ENCODE measurements around the gene WNT3A. TPM values are rescaled to one million over a fixed set of nuclear protein-coding genes. Genes with fewer than 3 reads are reported as not detected.

WNT3A gene
- total RNA-seq, 6 donors from 2014 or later: 1.0 to 19.6 (median 6.4) TPM

DNA sequence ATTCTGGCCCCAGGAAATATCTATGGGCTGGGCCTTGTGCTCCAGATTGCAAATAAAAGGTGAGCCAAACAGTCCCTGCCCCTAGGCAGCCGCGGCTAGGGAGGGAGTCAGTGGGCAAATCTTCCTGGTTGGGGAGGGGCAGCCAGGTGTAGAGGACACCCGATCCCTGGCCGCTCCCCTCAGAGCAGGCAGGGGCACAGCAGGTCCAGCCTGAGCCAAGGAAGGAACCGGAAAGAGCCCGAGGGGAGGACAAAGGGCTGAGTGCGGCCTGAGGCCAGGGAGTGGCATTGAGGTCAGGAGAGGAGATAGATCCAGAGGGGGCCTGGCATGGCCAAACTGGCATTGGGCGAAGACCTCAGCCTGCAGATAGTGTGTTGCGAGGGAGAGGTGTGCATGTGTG, 39.1 kb downstream of the WNT3A start:
- peak in 1 of 2 donors; percentile 37 for DNase-seq
- peak in 1 of 2 donors; percentile 56 for ATAC-seq (ENCODE audit: low FRiP score in 2 of 2)

DNA sequence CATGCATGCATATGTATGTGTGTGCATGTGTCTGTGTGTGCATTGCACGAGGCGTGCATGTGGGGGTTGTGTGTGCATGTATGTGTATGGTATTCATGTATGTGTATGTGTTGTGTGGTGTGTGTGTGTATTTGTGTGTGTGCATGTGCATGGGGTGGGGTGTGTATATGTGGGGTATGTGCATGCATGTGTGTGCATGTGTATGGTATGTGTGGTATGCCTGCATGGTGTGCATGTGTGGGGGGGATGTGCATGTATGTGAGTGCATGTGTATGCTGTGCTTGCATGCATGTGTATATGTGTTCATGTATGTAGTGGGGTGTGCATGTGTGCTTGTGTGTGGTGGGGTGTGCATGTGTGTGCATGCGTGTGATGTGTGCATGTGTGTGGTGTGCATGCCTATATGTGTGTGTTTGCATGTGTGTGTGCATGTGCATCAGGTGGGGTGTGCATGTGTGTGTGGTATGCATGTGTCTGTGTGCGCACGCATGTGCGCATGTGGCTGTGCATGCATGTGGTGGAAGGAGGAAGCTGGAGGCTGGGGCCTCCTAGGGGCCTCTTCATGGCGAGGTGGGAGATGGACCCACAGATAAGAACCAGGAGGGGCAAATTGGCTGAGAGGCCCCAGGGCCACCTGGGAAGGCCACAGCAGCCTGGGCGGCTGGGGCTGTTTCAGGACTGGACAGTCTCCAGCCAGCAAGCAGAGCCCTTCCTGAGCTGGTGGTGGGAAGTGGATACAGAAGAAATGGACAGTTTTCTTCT, 39.8 kb downstream of the WNT3A start:
- WGBS, 2 donors: 83 to 85% methylated on average over 7 to 8 of the region's 8 CpGs
- Histone ChIP-seq H3K27ac (no peak overlapping the region), H3K4me1 (peaks cover 0 to 16% (median 7%) of the 10 kb centered on the region in 4 donors), H3K4me3 (no peak overlapping the region), H3K27me3 (no peaks in the 10 kb centered on the region), H3K36me3 (no peaks in the 10 kb centered on the region), H3K9me3 (no peaks in the 10 kb centered on the region)
- ATAC-seq (ENCODE audit: low FRiP score in 2 of 2) (no peak), DNase-seq (no peak)
- TF ChIP-seq POLR2AphosphoS5 (IDR thresholded peaks at IDR 0.05) (no peak), EP300 (IDR thresholded peaks at IDR 0.05) (no peak)
- TF ChIP-seq, protein P1, sequence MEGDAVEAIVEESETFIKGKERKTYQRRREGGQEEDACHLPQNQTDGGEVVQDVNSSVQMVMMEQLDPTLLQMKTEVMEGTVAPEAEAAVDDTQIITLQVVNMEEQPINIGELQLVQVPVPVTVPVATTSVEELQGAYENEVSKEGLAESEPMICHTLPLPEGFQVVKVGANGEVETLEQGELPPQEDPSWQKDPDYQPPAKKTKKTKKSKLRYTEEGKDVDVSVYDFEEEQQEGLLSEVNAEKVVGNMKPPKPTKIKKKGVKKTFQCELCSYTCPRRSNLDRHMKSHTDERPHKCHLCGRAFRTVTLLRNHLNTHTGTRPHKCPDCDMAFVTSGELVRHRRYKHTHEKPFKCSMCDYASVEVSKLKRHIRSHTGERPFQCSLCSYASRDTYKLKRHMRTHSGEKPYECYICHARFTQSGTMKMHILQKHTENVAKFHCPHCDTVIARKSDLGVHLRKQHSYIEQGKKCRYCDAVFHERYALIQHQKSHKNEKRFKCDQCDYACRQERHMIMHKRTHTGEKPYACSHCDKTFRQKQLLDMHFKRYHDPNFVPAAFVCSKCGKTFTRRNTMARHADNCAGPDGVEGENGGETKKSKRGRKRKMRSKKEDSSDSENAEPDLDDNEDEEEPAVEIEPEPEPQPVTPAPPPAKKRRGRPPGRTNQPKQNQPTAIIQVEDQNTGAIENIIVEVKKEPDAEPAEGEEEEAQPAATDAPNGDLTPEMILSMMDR (IDR thresholded peaks at IDR 0.05): no peak

More for the DNA sequence above, 39.1 kb downstream of the WNT3A start:
- no peak for TF ChIP-seq POLR2AphosphoS5 (IDR thresholded peaks at IDR 0.05)
- TF ChIP-seq, protein P1 (IDR thresholded peaks at IDR 0.05): no peak
- no peak for TF ChIP-seq POLR2A (IDR thresholded peaks at IDR 0.05)
- no peak for TF ChIP-seq EP300 (IDR thresholded peaks at IDR 0.05)
- H3K27ac ChIP-seq: peak overlapping the region in 3 of 4 donors; percentile 35 to 73 (median 49)
- no peaks in the 10 kb centered on the region for H3K9me3 ChIP-seq
- no peaks in the 10 kb centered on the region for H3K36me3 ChIP-seq
- peaks cover 0 to 16% (median 7%) of the 10 kb centered on the region in 4 donors for H3K4me1 ChIP-seq
- WGBS, 2 donors: 60 to 80% methylated on average over 9 of the region's 9 CpGs
- no peak overlapping the region for H3K4me3 ChIP-seq
- no peaks in the 10 kb centered on the region for H3K27me3 ChIP-seq

DNA sequence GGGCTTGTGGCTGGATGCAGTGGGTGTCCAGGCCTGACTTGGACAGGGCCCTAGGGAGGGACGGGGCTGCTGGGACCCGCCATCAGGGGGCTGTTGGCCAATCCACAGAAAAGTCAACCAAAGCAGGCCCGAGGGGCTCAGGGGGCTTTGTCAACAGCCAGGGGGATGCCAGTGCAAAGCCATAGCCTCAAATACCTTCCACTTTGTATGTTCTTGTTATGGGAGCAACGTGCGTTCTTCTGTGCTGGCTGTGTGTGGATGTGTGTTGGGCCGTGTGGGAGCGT, 40.3 kb downstream of the WNT3A start:
- Histone ChIP-seq H3K36me3 (no peaks in the 10 kb centered on the region), H3K27ac (no peak overlapping the region), H3K9me3 (no peaks in the 10 kb centered on the region), H3K4me3 (no peak overlapping the region), H3K4me1 (peaks cover 0 to 16% (median 7%) of the 10 kb centered on the region in 4 donors), H3K27me3 (no peaks in the 10 kb centered on the region)
- ATAC-seq (ENCODE audit: low FRiP score in 2 of 2) (no peak), DNase-seq (no peak)
- 88 to 97% methylated on average over 6 to 7 of the region's 7 CpGs for WGBS, 2 donors
- no peak for TF ChIP-seq POLR2AphosphoS5 (IDR thresholded peaks at IDR 0.05)
- TF ChIP-seq, protein P1 (IDR thresholded peaks at IDR 0.05): no peak
- TF ChIP-seq EP300 (IDR thresholded peaks at IDR 0.05): no peak
- TF ChIP-seq POLR2A (IDR thresholded peaks at IDR 0.05): no peak

DNA sequence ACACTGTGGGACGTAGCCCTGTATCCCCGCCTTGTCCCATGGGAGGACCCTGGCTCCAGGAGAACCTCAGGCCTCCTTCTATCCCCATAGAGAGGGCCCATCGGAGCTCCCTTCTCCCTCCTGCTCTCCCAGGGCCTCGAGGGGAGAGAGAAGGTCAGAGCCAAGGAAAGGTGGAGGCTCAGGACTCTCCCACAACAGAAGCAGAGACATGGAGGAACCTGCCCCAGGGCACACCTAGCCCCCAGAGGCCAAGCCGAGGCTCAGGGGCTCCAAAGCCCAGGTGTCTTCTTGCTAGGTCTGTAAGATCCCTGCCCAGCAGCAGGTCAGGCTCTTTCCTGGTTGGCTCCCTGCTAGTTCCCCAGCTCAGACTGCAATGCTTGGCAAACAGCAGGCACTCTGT, 41.3 kb downstream of the WNT3A start:
- H3K27ac ChIP-seq: no peak overlapping the region
- no peaks in the 10 kb centered on the region for H3K36me3 ChIP-seq
- no peak overlapping the region for H3K4me3 ChIP-seq
- H3K4me1 ChIP-seq: peaks cover 0 to 16% (median 7%) of the 10 kb centered on the region in 4 donors
- H3K27me3 ChIP-seq: no peaks in the 10 kb centered on the region
- TF ChIP-seq POLR2AphosphoS5 (IDR thresholded peaks at IDR 0.05) (no peak), EP300 (IDR thresholded peaks at IDR 0.05) (no peak), POLR2A (IDR thresholded peaks at IDR 0.05) (no peak)
- TF ChIP-seq, protein P1 (IDR thresholded peaks at IDR 0.05): no peak
- 85% methylated on average over 5 of the region's 5 CpGs; no CpG with 5 or more reads in 1 of the 2 donors for WGBS, 2 donors
- no peak for ATAC-seq (ENCODE audit: low FRiP score in 2 of 2)
- H3K9me3 ChIP-seq: no peaks in the 10 kb centered on the region
- DNase-seq: no peak

Data from upper lobe of left lung (tissue), 6 donors.